OCI-LY1 (cell line): Measurements from ENCODE around the gene ZKSCAN3.

Experiments
- H2AFZ ChIP-seq: fragments of 200-600 bp; sonication (generic), shearing (Covaris generic); 2 replicates; pipeline ENCODE4 v1.6.0; 2014; ENCODE audit warnings: antibody characterized with exemption, mild to moderate bottlenecking, low read length
- H3F3A ChIP-seq: fragments of 200-600 bp; sonication (generic), shearing (Covaris generic); 2 replicates; pipeline ENCODE4 v1.6.0; 2014; ENCODE audit warnings: mild to moderate bottlenecking, antibody characterized with exemption, low read length, moderate library complexity; ENCODE audit not compliant: insufficient read depth
- H3K27ac ChIP-seq: fragments of 200-600 bp; sonication (generic); 2 replicates; pipeline ENCODE4 v1.5.1; 2014; ENCODE audit warnings: low read length, mixed run types, mild to moderate bottlenecking, low read depth; ENCODE audit not compliant: poor library complexity, severe bottlenecking
- H3K27me3 ChIP-seq: fragments of 200-600 bp; sonication (generic); 2 replicates; pipeline ENCODE4 v1.6.0; 2014; ENCODE audit warnings: antibody characterized with exemption, mild to moderate bottlenecking, low read length, moderate library complexity; ENCODE audit not compliant: insufficient read depth
- H3K36me3 ChIP-seq: fragments of 200-600 bp; sonication (generic); 2 replicates; pipeline ENCODE4 v1.6.1; 2014; ENCODE audit warnings: mild to moderate bottlenecking, antibody characterized with exemption, low read length, moderate library complexity, mixed read lengths; ENCODE audit not compliant: insufficient read depth
- H3K4me1 ChIP-seq: fragments of 200-600 bp; sonication (generic); 2 replicates; pipeline ENCODE4 v1.5.1; 2014; ENCODE audit warnings: mild to moderate bottlenecking, low read length, moderate library complexity; ENCODE audit not compliant: insufficient read depth, severe bottlenecking
- H3K4me2 ChIP-seq: fragments of 200-600 bp; sonication (generic), shearing (Covaris generic); 2 replicates; pipeline ENCODE4 v1.6.1; 2014; ENCODE audit warnings: low read length
- H3K4me3 ChIP-seq: fragments of 200-600 bp; sonication (generic); 2 replicates; pipeline ENCODE4 v1.5.1; 2014; ENCODE audit warnings: low read length, low read depth, mild to moderate bottlenecking, mixed read lengths; ENCODE audit not compliant: poor library complexity, severe bottlenecking
- H3K79me2 ChIP-seq: fragments of 200-600 bp; shearing (Covaris generic); 2 replicates; pipeline ENCODE4 v1.6.1; 2016; ENCODE audit warnings: mixed run types, low read length, mixed read lengths; ENCODE audit not compliant: insufficient read depth
- H3K9ac ChIP-seq: fragments of 200-600 bp; sonication (generic), shearing (Covaris generic); 2 replicates; pipeline ENCODE4 v1.6.1; 2014; ENCODE audit warnings: mild to moderate bottlenecking, low read length, mixed read lengths
- H3K9me2 ChIP-seq: fragments of 200-600 bp; sonication (generic), shearing (Covaris generic); 2 replicates; pipeline ENCODE4 v1.6.1; 2014; ENCODE audit warnings: low read depth, mild to moderate bottlenecking, low read length, mixed read lengths
- H3K9me3 ChIP-seq: fragments of 200-600 bp; shearing (Covaris generic); 2 replicates; pipeline ENCODE4 v1.6.1; 2014; ENCODE audit warnings: low read length, mixed read lengths
- H4K20me1 ChIP-seq: fragments of 200-600 bp; sonication (generic), shearing (Covaris generic); 2 replicates; pipeline ENCODE4 v1.6.0; 2016; ENCODE audit warnings: mild to moderate bottlenecking, low read length; ENCODE audit not compliant: insufficient read depth
- CTCF ChIP-seq: fragments of 200-600 bp; sonication (generic), shearing (Covaris generic); IDR thresholded peaks from 2 replicates; pipeline ENCODE4 v1.5.1; 2017; ENCODE audit warnings: mild to moderate bottlenecking, antibody characterized with exemption, low read length, moderate library complexity, mixed read lengths
- EZH2 ChIP-seq: fragments of 200-600 bp; sonication (generic), shearing (Covaris generic); IDR thresholded peaks from 2 replicates; pipeline ENCODE4 v1.8.0; 2017; ENCODE audit warnings: borderline replicate concordance, mixed run types, mild to moderate bottlenecking, antibody characterized with exemption, low read length, moderate library complexity, mixed read lengths

Gene ZKSCAN3

GRCh38 chr6:28322661-28323060, 27.1 kb upstream of the ZKSCAN3 start:
- Histone ChIP-seq H2AFZ (no peak overlapping the region), H3K4me3 (no peak overlapping the region), H3K9me3 (peaks cover 18% of the 10 kb centered on the region), H3F3A (no peaks in the 10 kb centered on the region), H4K20me1 (no peaks in the 10 kb centered on the region), H3K4me1 (no peaks in the 10 kb centered on the region), H3K27ac (no peak overlapping the region), H3K79me2 (no peaks in the 10 kb centered on the region), H3K9me2 (no peaks in the 10 kb centered on the region), H3K27me3 (no peaks in the 10 kb centered on the region; the same call in 1 of the 2 replicates), H3K36me3 (peaks cover 6% of the 10 kb centered on the region; the same call in 1 of the 2 replicates), H3K4me2 (no peak overlapping the region), H3K9ac (no peak overlapping the region)
- TF ChIP-seq EZH2 (no peak), CTCF (no peak)

GRCh38 chr6:28323813-28324424, 25.8 kb upstream of the ZKSCAN3 start:
- no peak overlapping the region for H3K4me2 ChIP-seq
- no peak overlapping the region for H3K27ac ChIP-seq
- H3F3A ChIP-seq = no peaks in the 10 kb centered on the region
- H3K4me1 ChIP-seq = no peaks in the 10 kb centered on the region
- TF ChIP-seq EZH2 (no peak), CTCF (no peak)
- peaks cover 18% of the 10 kb centered on the region for H3K9me3 ChIP-seq
- H3K79me2 ChIP-seq = no peaks in the 10 kb centered on the region
- no peak overlapping the region for H3K4me3 ChIP-seq
- peaks cover 6% of the 10 kb centered on the region; the same call in 1 of the 2 replicates for H3K36me3 ChIP-seq
- no peak overlapping the region for H2AFZ ChIP-seq
- H4K20me1 ChIP-seq = no peaks in the 10 kb centered on the region
- H3K27me3 ChIP-seq = no peaks in the 10 kb centered on the region; the same call in 1 of the 2 replicates
- no peak overlapping the region for H3K9ac ChIP-seq
- no peaks in the 10 kb centered on the region for H3K9me2 ChIP-seq

GRCh38 chr6:28326371-28326948, 23.3 kb upstream of the ZKSCAN3 start:
- H3K4me2 ChIP-seq = no peak overlapping the region
- H3K4me1 ChIP-seq = no peaks in the 10 kb centered on the region
- TF ChIP-seq CTCF (no peak), EZH2 (no peak)
- H2AFZ ChIP-seq = no peak overlapping the region
- no peak overlapping the region for H3K27ac ChIP-seq
- H3K79me2 ChIP-seq = no peaks in the 10 kb centered on the region
- no peak overlapping the region for H3K9ac ChIP-seq
- H4K20me1 ChIP-seq = no peaks in the 10 kb centered on the region
- no peaks in the 10 kb centered on the region for H3K9me2 ChIP-seq
- H3K36me3 ChIP-seq = peaks cover 6% of the 10 kb centered on the region; the same call in 1 of the 2 replicates
- H3K27me3 ChIP-seq = no peaks in the 10 kb centered on the region
- no peaks in the 10 kb centered on the region for H3F3A ChIP-seq
- H3K9me3 ChIP-seq = peaks cover 18% of the 10 kb centered on the region
- no peak overlapping the region for H3K4me3 ChIP-seq
